H9 (cell line): ENCODE measurements around the gene STK32B. TPM values are rescaled to one million over a fixed set of nuclear protein-coding genes. Genes with fewer than 3 reads are reported as not detected.

Experiments used
- DNase-seq: peaks from one replicate; pipeline ENCODE4 v3.0.0-alpha.2; 2017
- H2AFZ ChIP-seq: one replicate; pipeline ENCODE4 v1.6.1; 2013; ENCODE audit warnings: mild to moderate bottlenecking, low read length, control low read depth, moderate library complexity
- H2AK5ac ChIP-seq: 2 replicates; pipeline ENCODE4 v1.6.1; 2013; ENCODE audit warnings: low read length, control low read depth, mixed read lengths; ENCODE audit not compliant: insufficient read length
- H2BK120ac ChIP-seq: one replicate; pipeline ENCODE4 v1.6.1; 2013; ENCODE audit warnings: low read depth, mild to moderate bottlenecking, low read length, control low read depth, inconsistent platforms; ENCODE audit not compliant: poor library complexity, severe bottlenecking
- H2BK12ac ChIP-seq: 2 replicates; pipeline ENCODE4 v1.6.1; 2013; ENCODE audit warnings: low read length, control low read depth, mixed read lengths, low read depth; ENCODE audit not compliant: insufficient read length
- H2BK15ac ChIP-seq: 2 replicates; pipeline ENCODE4 v1.6.1; 2013; ENCODE audit warnings: low read depth, low read length, control low read depth
- H2BK20ac ChIP-seq: one replicate; pipeline ENCODE4 v1.6.1; 2013; ENCODE audit warnings: low read depth, mild to moderate bottlenecking, low read length, control low read depth, inconsistent platforms; ENCODE audit not compliant: poor library complexity, severe bottlenecking
- H2BK5ac ChIP-seq: 2 replicates; pipeline ENCODE4 v1.6.1; 2013; ENCODE audit warnings: low read length, control low read depth, mixed read lengths; ENCODE audit not compliant: insufficient read length
- H3K14ac ChIP-seq: 2 replicates; pipeline ENCODE4 v1.6.1; 2013; ENCODE audit warnings: low read length, control low read depth; ENCODE audit not compliant: insufficient read depth
- H3K18ac ChIP-seq: 2 replicates; pipeline ENCODE4 v1.6.1; 2013; ENCODE audit warnings: low read depth, mild to moderate bottlenecking, mixed read lengths, low read length, control low read depth; ENCODE audit not compliant: insufficient read length
- H3K23ac ChIP-seq: 2 replicates; pipeline ENCODE4 v1.6.1; 2013; ENCODE audit warnings: low read length, control low read depth, mixed read lengths, low read depth; ENCODE audit not compliant: insufficient read length
- H3K23me2 ChIP-seq: 2 replicates; pipeline ENCODE4 v1.6.1; 2013; ENCODE audit warnings: low read depth, mild to moderate bottlenecking, mixed read lengths, low read length, control low read depth; ENCODE audit not compliant: insufficient read length, poor library complexity, severe bottlenecking
- H3K27ac ChIP-seq: 2 replicates; pipeline ENCODE4 v1.5.1; 2013; ENCODE audit warnings: low read length, control low read depth, mixed read lengths, low read depth; ENCODE audit not compliant: insufficient read length
- H3K27me3 ChIP-seq: 2 replicates; pipeline ENCODE4 v1.6.1; 2013; ENCODE audit warnings: low read length, control low read depth, inconsistent platforms; ENCODE audit not compliant: insufficient read depth
- H3K4ac ChIP-seq: 2 replicates; pipeline ENCODE4 v1.6.1; 2013; ENCODE audit warnings: low read depth, mild to moderate bottlenecking, control low read depth, inconsistent platforms, low read length, moderate library complexity
- H3K4me1 ChIP-seq: 2 replicates; pipeline ENCODE4 v1.6.1; 2013; ENCODE audit warnings: low read length, control low read depth, inconsistent platforms; ENCODE audit not compliant: insufficient read depth
- H3K4me2 ChIP-seq: 2 replicates; pipeline ENCODE4 v1.6.1; 2013; ENCODE audit warnings: low read length, control low read depth, mixed read lengths; ENCODE audit not compliant: insufficient read length, insufficient read depth
- H3K56ac ChIP-seq: 2 replicates; pipeline ENCODE4 v1.6.1; 2013; ENCODE audit warnings: low read depth, mild to moderate bottlenecking, mixed read lengths, low read length, control low read depth; ENCODE audit not compliant: insufficient read length
- H3K79me1 ChIP-seq: 2 replicates; pipeline ENCODE4 v1.6.1; 2013; ENCODE audit warnings: low read depth, mild to moderate bottlenecking, moderate library complexity, low read length, control low read depth, inconsistent platforms; ENCODE audit not compliant: insufficient read depth, poor library complexity, severe bottlenecking
- H3K79me2 ChIP-seq: 2 replicates; pipeline ENCODE4 v1.6.1; 2013; ENCODE audit warnings: low read length, control low read depth, inconsistent platforms; ENCODE audit not compliant: insufficient read depth
- H3K9ac ChIP-seq: 2 replicates; pipeline ENCODE4 v1.6.1; 2013; ENCODE audit warnings: low read length, control low read depth, mixed read lengths; ENCODE audit not compliant: insufficient read length; ENCODE audit errors: extremely low read depth
- H3K9me3 ChIP-seq: one replicate; pipeline ENCODE4 v1.6.1; 2013; ENCODE audit warnings: low read depth, low read length, inconsistent platforms; ENCODE audit not compliant: control insufficient read depth
- H3T11ph ChIP-seq: one replicate; pipeline ENCODE4 v1.6.1; 2013; ENCODE audit warnings: mild to moderate bottlenecking, low read length, control low read depth, inconsistent platforms
- H4K20me1 ChIP-seq: one replicate; pipeline ENCODE4 v1.6.1; 2013; ENCODE audit not compliant: control insufficient read depth, insufficient read length, insufficient read depth
- H4K5ac ChIP-seq: 2 replicates; pipeline ENCODE4 v1.6.1; 2013; ENCODE audit warnings: low read depth, mild to moderate bottlenecking, mixed read lengths, low read length, control low read depth; ENCODE audit not compliant: insufficient read length
- H4K8ac ChIP-seq: replicated peaks from 2 replicates; pipeline ENCODE4 v1.6.1; 2013; ENCODE audit warnings: low read length, control low read depth, mixed read lengths, low read depth; ENCODE audit not compliant: insufficient read length
- H4K91ac ChIP-seq: 2 replicates; pipeline ENCODE4 v1.6.1; 2013; ENCODE audit warnings: low read depth, mild to moderate bottlenecking, moderate library complexity, mixed read lengths, low read length, control low read depth; ENCODE audit not compliant: insufficient read length
- H3K27ac Mint-ChIP-seq, 3 experiments: 2 replicates in 2 of 3; 3 replicates in 1 of 3; pipeline ENCODE4 v1.8.0; 2020 to 2021; ENCODE audit warnings: mixed read lengths in 3 of 3, mild to moderate bottlenecking in 1 of 3, moderate library complexity in 1 of 3
- H3K27me3 Mint-ChIP-seq: 2 replicates; pipeline ENCODE4 v1.8.0; 2021; ENCODE audit warnings: low read depth, mild to moderate bottlenecking, moderate library complexity, mixed read lengths
- H3K36me3 Mint-ChIP-seq, 3 experiments: 2 replicates in 2 of 3; 3 replicates in 1 of 3; pipeline ENCODE4 v1.8.0; 2020 to 2021; ENCODE audit warnings: low read depth in 3 of 3, mixed read lengths in 3 of 3; ENCODE audit not compliant: insufficient read depth in 1 of 3
- H3K4me1 Mint-ChIP-seq, 2 experiments: 2 replicates each; pipeline ENCODE4 v1.8.0; 2020; ENCODE audit warnings: mixed read lengths in 2 of 2
- H3K4me3 Mint-ChIP-seq, 2 experiments: 2 replicates in 1 of 2; 3 replicates in 1 of 2; pipeline ENCODE4 v1.8.0; 2020 to 2021; ENCODE audit warnings: mild to moderate bottlenecking in 2 of 2, mixed read lengths in 2 of 2, moderate library complexity in 1 of 2
- H3K9me3 Mint-ChIP-seq, 2 experiments: 2 replicates in 1 of 2; 3 replicates in 1 of 2; pipeline ENCODE4 v1.8.0; 2020; ENCODE audit warnings: mild to moderate bottlenecking in 2 of 2, mixed read lengths in 2 of 2, moderate library complexity in 1 of 2
- CTCF ChIP-seq: fragments of 200-600 bp; sonication (generic); conservative IDR thresholded peaks from 3 replicates; pipeline ENCODE4 v1.8.0; 2021; ENCODE audit warnings: antibody characterized with exemption, mild to moderate bottlenecking
- WGBS: extraction: QIAGEN DNeasy Blood & Tissue Kit; methylation state at CpG from one replicate; pipeline ENCODE4 v1.1.7; 2013; ENCODE audit warnings: missing lambda C conversion rate, low lambda C conversion rate, mixed read lengths; ENCODE audit not compliant: insufficient read length; ENCODE audit errors: extremely low coverage; 5-methylcytosine and 5-hydroxymethylcytosine counted together
- total RNA-seq: library from RNA; stranded (reverse); gene quantifications from 2 replicates; pipeline ENCODE4 v1.2.1, GENCODE V29; 2021

STK32B gene
- total RNA-seq, 1 experiment from 2014 or later, result 1.0 TPM

GRCh38 chr4:5215321-5215720 is 164.0 kb downstream of the STK32B start:
- Histone ChIP-seq H3K79me2 (no peaks in the 10 kb centered on the region), H3K18ac (no peak overlapping the region), H4K20me1 (no peaks in the 10 kb centered on the region), H2BK120ac (no peak overlapping the region), H3K4me2 (no peak overlapping the region), H3K4ac (no peak overlapping the region), H2BK20ac (no peak overlapping the region), H4K91ac (no peak overlapping the region), H2BK15ac (no peak overlapping the region), H3K23ac (no peak overlapping the region), H3K79me1 (no peaks in the 10 kb centered on the region), H3K4me1 (no peaks in the 10 kb centered on the region; the same call in none of the 2 replicates), H3K56ac (no peak overlapping the region), H2AK5ac (no peak overlapping the region), H3T11ph (no peak overlapping the region), H3K9ac (no peak overlapping the region), H3K27ac (no peak overlapping the region), H3K23me2 (no peaks in the 10 kb centered on the region), H4K8ac (no peak overlapping the region), H2BK12ac (no peak overlapping the region), H3K27me3 (no peaks in the 10 kb centered on the region), H3K14ac (no peak overlapping the region), H2AFZ (no peak overlapping the region), H4K5ac (no peak overlapping the region), H2BK5ac (no peak overlapping the region), H3K9me3 (no peaks in the 10 kb centered on the region)
- no peaks in the 10 kb centered on the region; a peak in 1 of 7 replicates for H3K36me3 Mint-ChIP-seq
- H3K4me1 Mint-ChIP-seq, result peaks cover 36 to 38% of the 10 kb centered on the region in 2 experiments
- no peak overlapping the region for H3K27ac Mint-ChIP-seq
- no peak for DNase-seq
- H3K4me3 Mint-ChIP-seq, result no peak overlapping the region
- H3K9me3 Mint-ChIP-seq, result peaks cover 0 to 3% of the 10 kb centered on the region in 2 experiments; a peak in 1 of 5 replicates
- WGBS, result no CpG with 5 or more reads among the region's 2 CpGs
- no peaks in the 10 kb centered on the region for H3K27me3 Mint-ChIP-seq
- no peak for TF ChIP-seq CTCF
